IPS-18c (cell line): ENCODE results near the gene RILPL1.
"Not testable (repeated sequence)": the region's sequence is repeated elsewhere in the genome, so short reads cannot be mapped to it uniquely, and the experiment has no call there.

Experiments used
- H3K4me3 ChIP-seq: 2 replicates; pipeline ENCODE4 v1.7.0; 2013; ENCODE audit warnings: low read depth, mild to moderate bottlenecking, low read length, moderate library complexity; ENCODE audit not compliant: insufficient read depth
- H3K9me3 ChIP-seq: one replicate; pipeline ENCODE4 v1.6.1; 2013; ENCODE audit warnings: mild to moderate bottlenecking, low read length, moderate library complexity; ENCODE audit not compliant: control insufficient read depth, insufficient read depth

The RILPL1 gene

DNA sequence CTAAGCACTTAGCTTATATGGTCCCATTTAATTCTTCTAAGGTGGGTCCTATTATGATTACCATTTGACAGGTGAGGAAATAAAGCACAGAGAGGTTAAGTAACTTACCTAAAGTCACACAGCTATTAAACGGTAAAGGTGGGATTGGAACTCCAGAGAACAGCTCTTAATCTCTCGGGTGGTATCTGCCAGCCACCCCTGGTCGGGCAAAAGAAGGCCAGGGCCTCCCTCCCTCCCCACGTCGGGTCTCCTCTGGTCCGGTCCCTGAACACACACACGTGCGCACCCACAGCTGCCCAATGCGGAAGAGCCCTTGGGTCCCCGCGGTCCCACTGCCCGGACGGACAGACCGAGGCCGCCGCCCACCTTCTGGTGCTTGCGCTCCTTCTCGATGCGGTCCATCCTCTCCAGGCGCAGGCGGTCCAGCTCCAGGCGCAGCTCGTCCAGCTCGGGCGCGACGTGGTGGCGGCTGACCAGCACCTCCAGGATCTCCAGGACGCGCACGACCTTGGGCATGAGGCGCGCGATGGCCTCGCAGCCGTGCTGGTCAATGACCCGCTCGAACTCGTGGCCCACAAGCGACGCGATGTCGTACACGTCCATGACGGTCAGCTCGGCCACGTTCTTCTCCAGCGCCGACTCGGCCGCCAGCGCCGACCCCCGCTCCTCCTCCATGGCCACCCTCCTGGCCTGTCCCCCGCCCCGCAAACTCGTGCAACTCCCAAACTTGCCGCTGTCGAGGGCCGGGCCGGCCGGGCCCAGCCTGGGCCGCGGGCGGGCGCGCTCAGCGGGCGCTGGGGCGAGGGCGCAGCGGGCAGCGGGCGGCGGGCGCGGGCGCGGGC, 490 bp downstream of the RILPL1 start:
- no peaks in the 10 kb centered on the region for H3K9me3 ChIP-seq
- peak overlapping the region; percentile 74 for H3K4me3 ChIP-seq

- no peaks in the 10 kb centered on the region for H3K9me3 ChIP-seq
- H3K4me3 ChIP-seq = no peak overlapping the region
Measured at GRCh38 chr12:123532019-123532418, 1.5 kb downstream of the RILPL1 start.

- Histone ChIP-seq H3K9me3 (no peaks in the 10 kb centered on the region), H3K4me3 (no peak overlapping the region)
Measured at GRCh38 chr12:123531091-123531490, 2.4 kb downstream of the RILPL1 start.

GRCh38 chr12:123530668-123531067, 2.9 kb downstream of the RILPL1 start:
- Histone ChIP-seq H3K4me3 (no peak overlapping the region), H3K9me3 (no peaks in the 10 kb centered on the region)

DNA sequence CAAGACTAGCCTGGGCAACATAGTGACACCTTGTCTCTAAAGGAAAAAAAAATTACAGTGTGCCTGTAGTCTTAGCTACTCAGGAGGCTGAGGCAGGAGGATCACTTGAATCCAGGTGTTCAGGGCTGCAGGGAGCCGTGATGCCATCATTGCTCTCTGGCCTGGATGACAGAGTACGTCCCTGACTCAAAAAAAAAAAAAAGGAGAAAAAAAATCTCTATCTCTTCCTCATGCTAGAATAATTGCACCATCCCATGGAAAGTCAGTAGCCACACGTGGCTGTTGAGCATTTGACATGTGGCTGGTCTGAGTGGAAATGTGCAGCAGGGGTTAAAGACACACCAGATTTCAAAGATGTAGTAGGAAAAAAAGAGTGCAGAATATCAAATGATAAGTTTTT, 3.8 kb downstream of the RILPL1 start:
- Histone ChIP-seq H3K9me3 (no peaks in the 10 kb centered on the region), H3K4me3 (no peak overlapping the region)

DNA sequence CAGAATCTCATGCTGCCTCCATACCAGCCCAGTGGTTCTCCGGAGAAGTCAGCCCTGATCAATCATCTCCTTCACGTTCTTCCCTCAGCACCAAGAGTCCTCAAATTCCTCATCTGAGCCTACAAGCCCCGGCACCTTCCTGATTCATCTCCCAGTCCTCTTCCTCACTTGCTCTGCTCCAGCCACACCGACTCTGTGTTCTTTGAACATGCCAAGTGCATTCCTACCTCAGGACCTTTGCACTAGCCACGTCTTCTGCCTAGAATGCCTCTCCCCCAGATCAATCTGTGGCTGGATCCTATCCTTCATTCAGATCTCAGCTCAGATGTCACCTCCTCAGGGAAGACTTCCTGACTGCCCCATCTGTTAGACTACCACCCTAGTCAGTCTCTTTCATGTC, 4.7 kb downstream of the RILPL1 start:
- Histone ChIP-seq H3K9me3 (no peaks in the 10 kb centered on the region), H3K4me3 (no peak overlapping the region)

- Histone ChIP-seq H3K4me3 (no peak overlapping the region), H3K9me3 (no peaks in the 10 kb centered on the region)
Measured at GRCh38 chr12:123526542-123527080, 6.9 kb downstream of the RILPL1 start.

- H3K4me3 ChIP-seq = no peak overlapping the region
- no peaks in the 10 kb centered on the region for H3K9me3 ChIP-seq
Measured at GRCh38 chr12:123524378-123524777, 9.1 kb downstream of the RILPL1 start.

GRCh38 chr12:123523518-123523917, 10.0 kb downstream of the RILPL1 start:
- Histone ChIP-seq H3K9me3 (no peaks in the 10 kb centered on the region), H3K4me3 (no peak overlapping the region)

DNA sequence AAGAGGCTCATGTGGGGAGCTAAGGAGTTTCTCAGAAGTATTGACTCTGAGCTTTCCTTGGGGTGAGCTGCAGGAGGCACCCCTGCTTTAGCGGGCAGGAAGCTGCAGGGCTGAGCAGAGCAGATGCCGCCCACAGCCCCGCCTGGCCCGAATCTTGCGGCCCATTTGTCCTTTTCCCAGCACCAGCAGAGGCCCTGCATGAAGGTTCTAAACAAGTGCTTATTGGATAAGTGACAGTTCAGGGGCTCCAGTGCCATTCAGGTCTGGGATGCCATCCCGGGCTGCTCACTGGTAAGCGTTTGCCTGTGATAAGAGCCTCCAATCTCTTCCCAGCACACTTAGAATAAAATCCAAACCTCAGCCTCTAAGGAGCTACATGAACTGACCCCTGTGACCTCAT, 11.4 kb downstream of the RILPL1 start:
- H3K4me3 ChIP-seq = no peak overlapping the region

GRCh38 chr12:123520567-123521474, 12.7 kb downstream of the RILPL1 start:
- Histone ChIP-seq H3K4me3 (no peak overlapping the region), H3K9me3 (no peaks in the 10 kb centered on the region)

More for the DNA sequence above, 11.4 kb downstream of the RILPL1 start:
- H3K9me3 ChIP-seq = no peaks in the 10 kb centered on the region

- no peak overlapping the region for H3K4me3 ChIP-seq
Measured at GRCh38 chr12:123519141-123520001, 14.1 kb downstream of the RILPL1 start.

GRCh38 chr12:123516216-123516780, 17.2 kb downstream of the RILPL1 start:
- no peak overlapping the region for H3K4me3 ChIP-seq
- no peaks in the 10 kb centered on the region for H3K9me3 ChIP-seq

More at GRCh38 chr12:123519141-123520001, 14.1 kb downstream of the RILPL1 start:
- no peaks in the 10 kb centered on the region for H3K9me3 ChIP-seq

DNA sequence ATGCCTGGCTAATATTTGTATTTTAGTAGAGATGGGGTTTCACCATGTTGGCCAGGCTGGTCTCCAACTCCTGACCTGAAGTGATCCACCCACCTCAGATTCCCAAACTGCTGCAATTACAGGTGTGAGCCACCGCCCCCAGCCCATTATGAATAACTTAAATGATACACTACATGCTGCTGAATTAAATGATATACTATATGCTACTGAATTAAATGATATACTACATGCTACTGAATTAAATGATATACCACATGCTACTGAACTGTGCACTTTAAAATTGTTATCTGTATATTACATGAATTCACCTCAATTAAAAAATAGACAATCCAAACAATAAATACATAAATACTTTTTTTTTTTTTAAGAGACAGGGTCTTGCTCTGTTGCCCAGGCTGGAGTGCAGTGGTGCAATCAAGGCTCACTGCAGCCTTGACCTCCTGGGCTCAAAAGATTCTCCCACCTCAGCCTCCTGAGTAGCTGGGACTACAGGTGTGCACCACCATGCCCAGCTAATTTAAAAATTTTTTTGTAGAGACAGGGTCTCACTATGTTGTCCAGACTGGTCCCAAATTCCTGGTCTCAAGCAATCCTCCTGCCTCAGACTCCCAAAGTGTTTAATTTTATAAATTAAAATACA, 18.8 kb downstream of the RILPL1 start:
- H3K4me3 ChIP-seq, H3K9me3 ChIP-seq: not testable (repeated sequence)

GRCh38 chr12:123513805-123514204, 19.7 kb downstream of the RILPL1 start:
- Histone ChIP-seq H3K9me3 (no peaks in the 10 kb centered on the region), H3K4me3 (no peak overlapping the region)
